Pancreas (tissue), 10 donors: ENCODE measurements around the gene ACAP3. TPM values are rescaled to one million over a fixed set of nuclear protein-coding genes. Genes with fewer than 3 reads are reported as not detected.

Experiments used
- ATAC-seq, 4 donors: fragments of 200-7000 bp; cut with Tn5 transposase; one replicate each; pipeline versions ENCODE4 v1.8.0 to v1.9.1; 2020; ENCODE audit warnings: mild to moderate bottlenecking in 4 of 4, moderate library complexity in 4 of 4
- DNase-seq, 6 donors: peaks; one replicate each; pipeline ENCODE4 v3.0.0-alpha.2; 2020
- FAIRE-seq: peaks from 2 replicates; lab custom pipeline; 2012; peaks lifted over from hg19 to GRCh38; lab: Jason Lieb, UNC
- H3K27ac ChIP-seq, 4 donors: fragments of 200-600 bp; sonication (generic); 1 replicate in 3 of 4; 2 replicates in 1 of 4; pipeline versions ENCODE4 v1.5.0 to v1.8.0; 2020
- H3K27me3 ChIP-seq, 4 donors: fragments of 200-600 bp; one replicate each; pipeline ENCODE4 v1.8.0; 2021
- H3K36me3 ChIP-seq, 3 donors: fragments of 200-600 bp; sonication (generic) in 1 of 3; one replicate each; pipeline versions ENCODE4 v1.5.0 to v1.8.0; 2020 to 2021
- H3K4me1 ChIP-seq, 3 donors: fragments of 200-600 bp; one replicate each; pipeline ENCODE4 v1.8.0; 2021
- H3K4me3 ChIP-seq, 4 donors: fragments of 200-600 bp; sonication (generic) in 2 of 4; one replicate each; pipeline versions ENCODE4 v1.5.0 to v1.8.0; 2020 to 2021
- H3K9me3 ChIP-seq, 4 donors: fragments of 200-600 bp; one replicate each; pipeline ENCODE4 v1.8.0; 2021
- CTCF ChIP-seq, 4 donors: fragments of 200-600 bp; sonication (generic) in 3 of 4; IDR thresholded peaks; one replicate each; pipeline versions ENCODE4 v1.5.0 to v1.8.0; 2021; ENCODE audit warnings: antibody characterized with exemption in 4 of 4
- WGBS, 2 donors: extraction: QIAGEN DNeasy Blood & Tissue Kit; methylation state at CpG; one replicate each; pipeline ENCODE4 v1.1.7; 2013; 5-methylcytosine and 5-hydroxymethylcytosine counted together
- intact Hi-C, 3 donors: fragments of 100-400 bp; cut with DNase I; formaldehyde crosslinking; loops; one replicate each; pipeline versions ENCODE4 v1.11.1 to v1.14.2; 2022
- polyA plus RNA-seq, 2 donors: library from polyadenylated mRNA; stranded (reverse); fragments of 200-250 nt; gene quantifications; one replicate each; pipeline ENCODE4 v1.2.3, GENCODE V29; 2013
- total RNA-seq, 6 donors: library from RNA; stranded (reverse); fragmentation: NEBNext Ultra II Directional in 4 of 6; extraction: Animal tissue kit (Norgen Biotek cat#: 25700) in 4 of 6; gene quantifications; one replicate each; pipeline versions ENCODE4 v1.2.1 to v1.2.4, GENCODE V29; 2021 to 2023
- donor health status: healthy with polysubstance abuse.
- donor health status: DM: no; HTN: no; CAD: no; lungs with moderate emphysema.
- donor health status: DM: no; HTN: no; CAD: no.
- donor health status: control.
- donor health status: control.
- donor health status: Bipolar disorder and iron deficiency.
- donor health status: DM: yes; HTN: yes; CAD: no.
- donor health status: DM: no; HTN: no; CAD: no.
- donor health status: DM: no; HTN: no; CAD: no.
- donor health status: DM: yes; HTN: yes; CAD: no.

ACAP3 gene
- total and polyA plus RNA-seq, 8 donors: 15.2 to 133 (median 21.4) TPM

GRCh38 chr1:1272341-1273208 lies 35.2 kb downstream of the ACAP3 start:
- Histone ChIP-seq H3K27ac (peak overlapping the region in 2 of 4 donors; percentile 35 to 47), H3K4me1 (peaks cover 10 to 21% (median 14%) of the 10 kb centered on the region in 3 donors), H3K36me3 (peaks cover 0 to under 1% (median 0%) of the 10 kb centered on the region in 3 donors), H3K4me3 (peak overlapping the region; percentile 95 to 98 (median 96)), H3K9me3 (no peaks in the 10 kb centered on the region), H3K27me3 (no peaks in the 10 kb centered on the region)
- TF ChIP-seq CTCF (IDR thresholded peaks at IDR 0.05): no peak
- WGBS, 2 donors: 8 to 10% methylated on average over 43 of the region's 43 CpGs
- FAIRE-seq (no peak), ATAC-seq (peak in 3 of 4 donors; percentile 5 to 30 (median 5)), DNase-seq (peak in 4 of 6 donors; percentile 30 to 81 (median 42))
- intact Hi-C loops: no loop called here

GRCh38 chr1:1270813-1271212 lies 36.9 kb downstream of the ACAP3 start:
- intact Hi-C loops: no loop called here
- Histone ChIP-seq H3K4me1 (peaks cover 10 to 21% (median 14%) of the 10 kb centered on the region in 3 donors), H3K9me3 (no peaks in the 10 kb centered on the region), H3K4me3 (no peak overlapping the region), H3K27me3 (no peaks in the 10 kb centered on the region), H3K36me3 (peaks cover 0 to 5% (median 0%) of the 10 kb centered on the region in 3 donors), H3K27ac (no peak overlapping the region)
- no peak for FAIRE-seq
- DNase-seq: peak in 1 of 6 donors; percentile 57
- no peak for TF ChIP-seq CTCF (IDR thresholded peaks at IDR 0.05)
- no peak for ATAC-seq
- 79 to 80% methylated on average over 7 of the region's 7 CpGs for WGBS, 2 donors

- Histone ChIP-seq H3K36me3 (peaks cover 0 to 16% (median 0%) of the 10 kb centered on the region in 3 donors), H3K27me3 (no peaks in the 10 kb centered on the region), H3K27ac (no peak overlapping the region), H3K4me1 (peaks cover 10 to 18% (median 14%) of the 10 kb centered on the region in 3 donors), H3K4me3 (no peak overlapping the region), H3K9me3 (no peaks in the 10 kb centered on the region)
- WGBS, 2 donors: 93 to 95% methylated on average over 13 of the region's 13 CpGs
- intact Hi-C loops: no loop called here
- no peak for DNase-seq
- no peak for ATAC-seq
- FAIRE-seq: no peak
- no peak for TF ChIP-seq CTCF (IDR thresholded peaks at IDR 0.05)
Observed at GRCh38 chr1:1268284-1268682, 39.4 kb downstream of the ACAP3 start.

GRCh38 chr1:1267488-1268283 lies 40.0 kb downstream of the ACAP3 start:
- no peak for ATAC-seq
- Histone ChIP-seq H3K4me1 (peaks cover 10 to 18% (median 14%) of the 10 kb centered on the region in 3 donors), H3K27ac (no peak overlapping the region), H3K9me3 (no peaks in the 10 kb centered on the region), H3K36me3 (peaks cover 0 to 21% (median 5%) of the 10 kb centered on the region in 3 donors), H3K27me3 (no peaks in the 10 kb centered on the region), H3K4me3 (no peak overlapping the region)
- WGBS, 2 donors: 94 to 95% methylated on average over 39 of the region's 39 CpGs
- DNase-seq: no peak
- no peak for FAIRE-seq
- intact Hi-C loops: no loop called here
- no peak for TF ChIP-seq CTCF (IDR thresholded peaks at IDR 0.05)
